Uterus (tissue), 4 donors: ENCODE results near the gene CHAF1B. TPM values are rescaled to one million over a fixed set of nuclear protein-coding genes. Genes with fewer than 3 reads are reported as not detected.

Source experiments
- DNase-seq, 2 donors: peaks; one replicate each; pipeline ENCODE4 v3.0.0-alpha.2; 2019 to 2020
- H3K27ac ChIP-seq, 2 donors: fragments of 200-600 bp; sonication (generic); 1 replicate in 1 of 2; 2 replicates in 1 of 2; pipeline ENCODE4 v1.5.1; 2016 to 2018
- H3K27me3 ChIP-seq, 2 donors: fragments of 200-600 bp; sonication (generic); one replicate each; pipeline ENCODE4 v1.5.1; 2018 to 2019; ENCODE audit warnings: control low read depth in 1 of 2
- H3K36me3 ChIP-seq, 2 donors: fragments of 200-600 bp; sonication (generic); one replicate each; pipeline ENCODE4 v1.5.1; 2019; ENCODE audit warnings: control low read depth in 1 of 2
- H3K4me1 ChIP-seq, 2 donors: fragments of 200-600 bp; sonication (generic); one replicate each; pipeline ENCODE4 v1.5.1; 2018 to 2019; ENCODE audit warnings: control low read depth in 1 of 2
- H3K4me3 ChIP-seq, 2 donors: fragments of 200-600 bp; sonication (generic); 1 replicate in 1 of 2; 2 replicates in 1 of 2; pipeline ENCODE4 v1.5.1; 2018 to 2019; ENCODE audit warnings: mild to moderate bottlenecking in 1 of 2
- H3K9me3 ChIP-seq, 2 donors: fragments of 200-600 bp; sonication (generic); one replicate each; pipeline ENCODE4 v1.5.1; 2019; ENCODE audit warnings: control low read depth in 1 of 2
- CTCF ChIP-seq, 4 experiments: fragments of 200-600 bp in 2 of 4; fragments of 450-650 bp in 2 of 4; sonication (generic) in 2 of 4; IDR thresholded peaks; one replicate each; pipeline ENCODE4 v1.5.1; 2016 to 2019; ENCODE audit warnings: antibody characterized with exemption in 4 of 4, mild to moderate bottlenecking in 2 of 4, moderate library complexity in 1 of 4
- POLR2A ChIP-seq, 2 donors: fragments of 450-650 bp; IDR thresholded peaks; one replicate each; pipeline ENCODE4 v1.6.1; 2016; ENCODE audit warnings: antibody characterized with exemption in 2 of 2, mild to moderate bottlenecking in 1 of 2, moderate library complexity in 1 of 2
- intact Hi-C: fragments of 100-400 bp; cut with DNase I; formaldehyde crosslinking; loops from one replicate; pipeline ENCODE4 v1.15.1; 2023; ENCODE audit warnings: low total_unique reads
- total RNA-seq, 4 donors: library from RNA; depleted of rRNA in 3 of 4; stranded (reverse); fragments of >200 nt in 3 of 4; gene quantifications; one replicate each; pipeline versions ENCODE4 v1.1.0 to v1.2.4, GENCODE V29; 2014 to 2023
- donor health status: DM: yes; HTN: yes; CAD: no.

Gene CHAF1B
- total RNA-seq, 4 donors from 2014 or later = under 0.01 to 3.9 (median 2.2) TPM

- H3K27me3 ChIP-seq = no peaks in the 10 kb centered on the region
- H3K27ac ChIP-seq = peak overlapping the region; percentile 77 to 91
- no peak for DNase-seq
- no peaks in the 10 kb centered on the region for H3K4me1 ChIP-seq
- intact Hi-C loops = no loop called here
- H3K9me3 ChIP-seq = no peaks in the 10 kb centered on the region
- no peak overlapping the region for H3K4me3 ChIP-seq
- TF ChIP-seq CTCF (IDR thresholded peaks at IDR 0.05) (no peak), POLR2A (IDR thresholded peaks at IDR 0.05) (no peak)
- no peaks in the 10 kb centered on the region for H3K36me3 ChIP-seq
Observed at GRCh38 chr21:36430841-36431240, 45.6 kb downstream of the CHAF1B start.

GRCh38 chr21:36431252-36431651, 46.1 kb downstream of the CHAF1B start:
- TF ChIP-seq CTCF (IDR thresholded peaks at IDR 0.05) (no peak), POLR2A (IDR thresholded peaks at IDR 0.05) (no peak)
- Histone ChIP-seq H3K4me1 (no peaks in the 10 kb centered on the region), H3K36me3 (no peaks in the 10 kb centered on the region), H3K4me3 (no peak overlapping the region), H3K9me3 (no peaks in the 10 kb centered on the region), H3K27me3 (no peaks in the 10 kb centered on the region), H3K27ac (no peak overlapping the region)
- intact Hi-C loops = no loop called here
- no peak for DNase-seq

- Histone ChIP-seq H3K9me3 (no peaks in the 10 kb centered on the region), H3K4me3 (no peak overlapping the region), H3K4me1 (no peaks in the 10 kb centered on the region), H3K27me3 (no peaks in the 10 kb centered on the region), H3K36me3 (no peaks in the 10 kb centered on the region), H3K27ac (no peak overlapping the region)
- no peak for DNase-seq
- no peak for TF ChIP-seq CTCF (IDR thresholded peaks at IDR 0.05)
- TF ChIP-seq POLR2A (IDR thresholded peaks at IDR 0.05) = no peak
- intact Hi-C loops = no loop called here
Observed at GRCh38 chr21:36433059-36433709, 48.0 kb downstream of the CHAF1B start.

- no peak for TF ChIP-seq CTCF (IDR thresholded peaks at IDR 0.05)
- no peak for TF ChIP-seq POLR2A (IDR thresholded peaks at IDR 0.05)
- Histone ChIP-seq H3K9me3 (no peaks in the 10 kb centered on the region), H3K4me1 (no peaks in the 10 kb centered on the region), H3K27ac (no peak overlapping the region), H3K36me3 (no peaks in the 10 kb centered on the region), H3K27me3 (no peaks in the 10 kb centered on the region), H3K4me3 (no peak overlapping the region)
- intact Hi-C loops = no loop called here
- DNase-seq = no peak
Observed at GRCh38 chr21:36434144-36434543, 49.0 kb downstream of the CHAF1B start.

- Histone ChIP-seq H3K27ac (no peak overlapping the region), H3K27me3 (no peaks in the 10 kb centered on the region), H3K4me1 (no peaks in the 10 kb centered on the region), H3K4me3 (no peak overlapping the region), H3K9me3 (no peaks in the 10 kb centered on the region), H3K36me3 (no peaks in the 10 kb centered on the region)
- no peak for DNase-seq
- intact Hi-C loops = no loop called here
- TF ChIP-seq POLR2A (IDR thresholded peaks at IDR 0.05) (no peak), CTCF (IDR thresholded peaks at IDR 0.05) (no peak)
Observed at GRCh38 chr21:36436829-36437744, 51.9 kb downstream of the CHAF1B start.
